Prostate gland (tissue), 2 donors: ENCODE measurements around the gene USP32. TPM values are rescaled to one million over a fixed set of nuclear protein-coding genes. Genes with fewer than 3 reads are reported as not detected.

ENCODE experiments used
- DNase-seq: peaks from one replicate; pipeline ENCODE4 v3.0.0-alpha.2; 2019; ENCODE audit warnings: low spot score
- H3K27ac ChIP-seq, 2 donors: fragments of 200-600 bp; sonication (generic); 2 replicates each; pipeline ENCODE4 v1.5.1; 2017 to 2019
- H3K27me3 ChIP-seq: fragments of 200-600 bp; sonication (generic); replicated peaks from 2 replicates; pipeline ENCODE4 v1.5.1; 2019; ENCODE audit not compliant: insufficient read depth
- H3K36me3 ChIP-seq, 2 donors: fragments of 200-600 bp; sonication (generic); 1 replicate in 1 of 2; 2 replicates in 1 of 2; pipeline versions ENCODE4 v1.5.1 to v1.8.1; 2017 to 2019
- H3K4me1 ChIP-seq: fragments of 200-600 bp; sonication (generic); replicated peaks from 2 replicates; pipeline ENCODE4 v1.5.1; 2019
- H3K4me3 ChIP-seq, 2 donors: fragments of 200-600 bp; sonication (generic); 2 replicates each; pipeline ENCODE4 v1.5.1; 2017 to 2019
- H3K9me3 ChIP-seq: fragments of 200-600 bp; sonication (generic); 2 replicates; pipeline ENCODE4 v1.5.1; 2017
- CTCF ChIP-seq, 4 experiments: fragments of 200-600 bp in 2 of 4; fragments of 450-650 bp in 2 of 4; sonication (generic) in 2 of 4; IDR thresholded peaks; 1 replicate in 3 of 4; 2 replicates in 1 of 4; pipeline ENCODE4 v1.5.1; 2016 to 2019; ENCODE audit warnings: antibody characterized with exemption in 4 of 4, mild to moderate bottlenecking in 2 of 4, moderate library complexity in 2 of 4
- POLR2A ChIP-seq: fragments of 450-650 bp; IDR thresholded peaks from one replicate; pipeline ENCODE4 v1.6.1; 2016; ENCODE audit warnings: antibody characterized with exemption, mild to moderate bottlenecking
- POLR2AphosphoS5 ChIP-seq: sonication (generic); formaldehyde crosslinking; IDR thresholded peaks from one replicate; pipeline ENCODE4 v1.6.1; 2017; ENCODE audit warnings: antibody characterized with exemption
- WGBS: methylation state at CpG from one replicate; pipeline ENCODE4 v1.1.5; 2018; 5-methylcytosine and 5-hydroxymethylcytosine counted together
- intact Hi-C: fragments of 100-400 bp; cut with DNase I; formaldehyde crosslinking; loops from one replicate; pipeline ENCODE4 v1.14.2; 2022
- total RNA-seq, 2 donors: library from RNA; depleted of rRNA; stranded (reverse); fragments of >200 nt; gene quantifications; one replicate each; pipeline ENCODE4 v1.1.0, GENCODE V29; 2016

USP32 gene
- total RNA-seq, 2 donors from 2014 or later, result 21.8 to 59.3 TPM

- Histone ChIP-seq H3K9me3 (no peaks in the 10 kb centered on the region), H3K4me3 (no peak overlapping the region), H3K27me3 (no peaks in the 10 kb centered on the region), H3K36me3 (no peaks in the 10 kb centered on the region), H3K4me1 (no peaks in the 10 kb centered on the region), H3K27ac (no peak overlapping the region)
- TF ChIP-seq POLR2AphosphoS5 (no peak), CTCF (IDR thresholded peaks at IDR 0.05) (no peak), POLR2A (no peak)
- intact Hi-C loops, result no loop called here
- 83% methylated on average over 3 of the region's 3 CpGs for WGBS
- no peak for DNase-seq
Observed at GRCh38 chr17:60398227-60398959, 6.5 kb upstream of the USP32 start.

GRCh38 chr17:60396412-60396811 lies 4.5 kb upstream of the USP32 start:
- Histone ChIP-seq H3K27ac (no peak overlapping the region), H3K27me3 (no peaks in the 10 kb centered on the region), H3K4me3 (no peak overlapping the region), H3K4me1 (no peaks in the 10 kb centered on the region), H3K9me3 (no peaks in the 10 kb centered on the region), H3K36me3 (no peaks in the 10 kb centered on the region)
- intact Hi-C loops, result no loop called here
- WGBS, result 79% methylated on average over 3 of the region's 3 CpGs
- TF ChIP-seq POLR2A (no peak), CTCF (IDR thresholded peaks at IDR 0.05) (no peak), POLR2AphosphoS5 (no peak)
- DNase-seq, result no peak

- Histone ChIP-seq H3K9me3 (no peaks in the 10 kb centered on the region), H3K27me3 (no peaks in the 10 kb centered on the region), H3K36me3 (no peaks in the 10 kb centered on the region), H3K4me3 (no peak overlapping the region), H3K4me1 (no peaks in the 10 kb centered on the region), H3K27ac (no peak overlapping the region)
- intact Hi-C loops, result no loop called here
- no peak for TF ChIP-seq POLR2A
- TF ChIP-seq CTCF (IDR thresholded peaks at IDR 0.05), result no peak
- WGBS, result 85% methylated on average over 4 of the region's 4 CpGs
- DNase-seq, result no peak
Observed at GRCh38 chr17:60395508-60396065, 3.7 kb upstream of the USP32 start.

- TF ChIP-seq CTCF (IDR thresholded peaks at IDR 0.05) (no peak), POLR2AphosphoS5 (no peak), POLR2A (no peak)
- H3K4me3 ChIP-seq, result no peak overlapping the region
- H3K9me3 ChIP-seq, result no peaks in the 10 kb centered on the region
- peaks cover 5% of the 10 kb centered on the region for H3K4me1 ChIP-seq
- WGBS, result 92% methylated on average over 17 of the region's 17 CpGs
- intact Hi-C loops, result no loop called here
- H3K27ac ChIP-seq, result no peak overlapping the region
- H3K36me3 ChIP-seq, result no peaks in the 10 kb centered on the region
- H3K27me3 ChIP-seq, result no peaks in the 10 kb centered on the region
- DNase-seq, result no peak
Observed at GRCh38 chr17:60393840-60394723, 2.1 kb upstream of the USP32 start.
